ENCODE results near the gene ZBTB3. TPM values are rescaled to one million over a fixed set of nuclear protein-coding genes. Genes with fewer than 3 reads are reported as not detected.
A peak's percentile ranks its signal among the peaks of the same experiment; 100 is the strongest.

ZBTB3 gene
- total RNA-seq, 1 experiment from 2014 or later, result 12.0 TPM

GRCh38 chr11:62710001-62710345, 44.0 kb downstream of the ZBTB3 start:
- Histone ChIP-seq H3K27ac (ENCODE audit: low read depth, low read length, poor library complexity, severe bottlenecking) (peak overlapping the region; percentile 96), H3K9me3 (ENCODE audit: low read depth, low read length, poor library complexity, severe bottlenecking) (no peaks in the 10 kb centered on the region), H3K27me3 (replicated peaks; ENCODE audit: insufficient read depth, low read depth, low read length, poor library complexity) (no peaks in the 10 kb centered on the region), H3K4me1 (ENCODE audit: insufficient read depth, low read length, poor library complexity, severe bottlenecking) (peaks cover 35% of the 10 kb centered on the region), H3K4me3 (ENCODE audit: low read depth, low read length, poor library complexity, severe bottlenecking) (peak overlapping the region; percentile 54), H3K36me3 (ENCODE audit: insufficient read depth, low read length, poor library complexity, severe bottlenecking) (peaks cover 46% of the 10 kb centered on the region)
- TF ChIP-seq EZH2 (IDR thresholded peaks at IDR 0.05; ENCODE audit: borderline replicate concordance, low read depth, low read length, poor library complexity, severe bottlenecking) (no peak), CTCF (conservative IDR thresholded peaks at IDR 0.05; ENCODE audit: low read depth, low read length) (no peak)
- DNase-seq (ENCODE audit: low spot score), result no peak
- POLR2A ChIA-PET (ENCODE audit: low non-redundant PET), result no interaction called here
- CTCF ChIA-PET, result no interaction called here
- TSS peak; percentile 91 for BruUV-seq (replicated peaks)
- intact Hi-C loops (cut with micrococcal nuclease; ENCODE audit: unreplicated experiment), result no loop called here

- peak; percentile 100 for DNase-seq (ENCODE audit: low spot score)
- Histone ChIP-seq H3K9me3 (ENCODE audit: low read depth, low read length, poor library complexity, severe bottlenecking) (no peaks in the 10 kb centered on the region), H3K27ac (ENCODE audit: low read depth, low read length, poor library complexity, severe bottlenecking) (peak overlapping the region; percentile 96), H3K4me3 (ENCODE audit: low read depth, low read length, poor library complexity, severe bottlenecking) (peak overlapping the region; percentile 54), H3K36me3 (ENCODE audit: insufficient read depth, low read length, poor library complexity, severe bottlenecking) (peaks cover 41% of the 10 kb centered on the region), H3K27me3 (replicated peaks; ENCODE audit: insufficient read depth, low read depth, low read length, poor library complexity) (no peaks in the 10 kb centered on the region), H3K4me1 (ENCODE audit: insufficient read depth, low read length, poor library complexity, severe bottlenecking) (peaks cover 38% of the 10 kb centered on the region)
- no TSS peak for BruUV-seq (replicated peaks)
- intact Hi-C loops (cut with micrococcal nuclease; ENCODE audit: unreplicated experiment), result loop anchor here (5.0 kb wide), 2 partner anchors 117 to 312 kb away; partner anchors contain the start of gene TUT1
- POLR2A ChIA-PET (ENCODE audit: low non-redundant PET), result interaction anchor here (0.5 kb wide), 1 partner anchor 36 kb away, joined by 3 read pairs; no protein-coding TSS in a partner anchor
- CTCF ChIA-PET, result no interaction called here
- TF ChIP-seq CTCF (conservative IDR thresholded peaks at IDR 0.05; ENCODE audit: low read depth, low read length), result no peak
- TF ChIP-seq EZH2 (IDR thresholded peaks at IDR 0.05; ENCODE audit: borderline replicate concordance, low read depth, low read length, poor library complexity, severe bottlenecking), result no peak
These were observed 44.5 kb downstream of the ZBTB3 start for GRCh38 chr11:62709247-62710000.

GRCh38 chr11:62708793-62709192, 45.2 kb downstream of the ZBTB3 start:
- peaks cover 36% of the 10 kb centered on the region for H3K36me3 ChIP-seq (ENCODE audit: insufficient read depth, low read length, poor library complexity, severe bottlenecking)
- H3K9me3 ChIP-seq (ENCODE audit: low read depth, low read length, poor library complexity, severe bottlenecking), result no peaks in the 10 kb centered on the region
- no peaks in the 10 kb centered on the region for H3K27me3 ChIP-seq (replicated peaks; ENCODE audit: insufficient read depth, low read depth, low read length, poor library complexity)
- no peak for DNase-seq (ENCODE audit: low spot score)
- peak overlapping the region; percentile 54 for H3K4me3 ChIP-seq (ENCODE audit: low read depth, low read length, poor library complexity, severe bottlenecking)
- peaks cover 38% of the 10 kb centered on the region for H3K4me1 ChIP-seq (ENCODE audit: insufficient read depth, low read length, poor library complexity, severe bottlenecking)
- peak overlapping the region; percentile 96 for H3K27ac ChIP-seq (ENCODE audit: low read depth, low read length, poor library complexity, severe bottlenecking)
- POLR2A ChIA-PET (ENCODE audit: low non-redundant PET), result interaction anchor here (0.5 kb wide), 1 partner anchor 37 kb away, joined by 3 read pairs; no protein-coding TSS in a partner anchor
- intact Hi-C loops (cut with micrococcal nuclease; ENCODE audit: unreplicated experiment), result loop anchor here (5.0 kb wide), 2 partner anchors 116 to 311 kb away; partner anchors contain the start of gene TUT1
- CTCF ChIA-PET, result no interaction called here
- BruUV-seq (replicated peaks), result no TSS peak
- no peak for TF ChIP-seq CTCF (conservative IDR thresholded peaks at IDR 0.05; ENCODE audit: low read depth, low read length)
- TF ChIP-seq EZH2 (IDR thresholded peaks at IDR 0.05; ENCODE audit: borderline replicate concordance, low read depth, low read length, poor library complexity, severe bottlenecking), result no peak

Measured in A673 (cell line).